Right renal pelvis (tissue), 4 donors: ENCODE results near the gene C6orf163. TPM values are rescaled to one million over a fixed set of nuclear protein-coding genes. Genes with fewer than 3 reads are reported as not detected.
A peak's percentile ranks its signal among the peaks of the same experiment; 100 is the strongest.
"Not testable (repeated sequence)": the region's sequence is repeated elsewhere in the genome, so short reads cannot be mapped to it uniquely, and the experiment has no call there.

Experiments
- DNase-seq, 4 donors: peaks; one replicate each; pipeline ENCODE4 v3.0.0-alpha.2; 2013; ENCODE audit warnings: low read depth in 4 of 4, low spot score in 3 of 4, missing footprints in 1 of 4
- polyA plus RNA-seq, 4 donors: library from polyadenylated mRNA; unstranded; fragments of 120-200 nt; gene quantifications; one replicate each; pipeline ENCODE4 v1.2.1, GENCODE V29; 2013; ENCODE audit not compliant: insufficient read length in 4 of 4

C6orf163 gene
- 1 to 10 TPM; 2.0 to 3.3 (median 2.7) TPM for polyA plus RNA-seq

GRCh38 chr6:87344731-87345130 lies at the start of gene C6orf163:
Gene C6orf163 (plus strand): TSS chr6:87344813. CDS start chr6:87345100, 287 bp downstream.
- DNase-seq = no peak

GRCh38 chr6:87297119-87297518 lies 47.5 kb upstream of the C6orf163 start:
- DNase-seq = no peak

GRCh38 chr6:87301277-87301676 lies 43.3 kb upstream of the C6orf163 start:
- not testable (repeated sequence) for DNase-seq

GRCh38 chr6:87308970-87309369 lies 35.6 kb upstream of the C6orf163 start:
- DNase-seq = no peak

GRCh38 chr6:87312860-87313259 lies 31.8 kb upstream of the C6orf163 start:
- DNase-seq = no peak

GRCh38 chr6:87315071-87315470 lies 29.5 kb upstream of the C6orf163 start:
- DNase-seq = no peak

GRCh38 chr6:87319271-87319987 lies 25.2 kb upstream of the C6orf163 start:
- no peak for DNase-seq

GRCh38 chr6:87322304-87323212 lies 22.1 kb upstream of the C6orf163 start, which contains the start of gene SMIM8:
Gene SMIM8 (plus strand): TSS chr6:87322588. CDS start chr6:87337032, 14,444 bp downstream.
- peak; percentile 50 to 72 (median 62) for DNase-seq

- DNase-seq = not testable (repeated sequence)
Observed at GRCh38 chr6:87323880-87324279, 20.7 kb upstream of the C6orf163 start.

- no peak for DNase-seq
Observed at GRCh38 chr6:87330961-87331360, 13.7 kb upstream of the C6orf163 start.

- DNase-seq = no peak
Observed at GRCh38 chr6:87333033-87333432, 11.6 kb upstream of the C6orf163 start.

GRCh38 chr6:87333591-87334181 lies 10.9 kb upstream of the C6orf163 start:
- no peak for DNase-seq

GRCh38 chr6:87334683-87335082 lies 9.9 kb upstream of the C6orf163 start:
- no peak for DNase-seq

- DNase-seq = no peak
Observed at GRCh38 chr6:87336367-87336766, 8.2 kb upstream of the C6orf163 start.

- DNase-seq = no peak
Observed at GRCh38 chr6:87340230-87340629, 4.4 kb upstream of the C6orf163 start.

- DNase-seq = no peak
Observed at GRCh38 chr6:87341158-87341557, 3.5 kb upstream of the C6orf163 start.

- DNase-seq = no peak
Observed at GRCh38 chr6:87341899-87342298, 2.7 kb upstream of the C6orf163 start.

- no peak for DNase-seq
Observed at GRCh38 chr6:87342829-87343228, 1.8 kb upstream of the C6orf163 start.

GRCh38 chr6:87346700-87347099 lies 2.1 kb downstream of the C6orf163 start:
- DNase-seq = no peak

- DNase-seq = no peak
Observed at GRCh38 chr6:87349896-87350295, 5.3 kb downstream of the C6orf163 start.

- DNase-seq = no peak
Observed at GRCh38 chr6:87350516-87350915, 5.9 kb downstream of the C6orf163 start.
